Measurements from ENCODE around the gene POFUT2.

The POFUT2 gene

GRCh38 chr21:45327441-45328197, 39.9 kb upstream of the POFUT2 start:
- no peak overlapping the region for H3K4me3 ChIP-seq (IDR thresholded peaks at IDR 0.05; ENCODE audit: insufficient read depth, low read depth, low read length)
- H3K36me3 ChIP-seq (ENCODE audit: insufficient read depth): no peaks in the 10 kb centered on the region
- no peaks in the 10 kb centered on the region for H3K79me2 ChIP-seq (ENCODE audit: insufficient read depth, low read depth)
- H3K27ac ChIP-seq: no peak overlapping the region
- no peak overlapping the region for H3K4me2 ChIP-seq
- no peak for TF ChIP-seq CTCF (conservative IDR thresholded peaks at IDR 0.05; ENCODE audit: low read depth, low read length)
- H3K4me1 ChIP-seq (ENCODE audit: low read depth, poor library complexity, severe bottlenecking): no peaks in the 10 kb centered on the region
- no peak overlapping the region for H2AFZ ChIP-seq (ENCODE audit: low read depth)
- H3K27me3 ChIP-seq (ENCODE audit: insufficient read depth, low read depth): peaks cover 79% of the 10 kb centered on the region
- H4K20me1 ChIP-seq (ENCODE audit: insufficient read depth): no peaks in the 10 kb centered on the region
- no peak overlapping the region for H3K9ac ChIP-seq

- no peak overlapping the region for H3K4me3 ChIP-seq (IDR thresholded peaks at IDR 0.05; ENCODE audit: insufficient read depth, low read depth, low read length)
- no peaks in the 10 kb centered on the region for H3K79me2 ChIP-seq (ENCODE audit: insufficient read depth, low read depth)
- H3K27ac ChIP-seq: no peak overlapping the region
- no peak overlapping the region for H3K4me2 ChIP-seq
- H2AFZ ChIP-seq (ENCODE audit: low read depth): no peak overlapping the region
- no peak overlapping the region for H3K9ac ChIP-seq
- H3K36me3 ChIP-seq (ENCODE audit: insufficient read depth): no peaks in the 10 kb centered on the region
- H3K27me3 ChIP-seq (ENCODE audit: insufficient read depth, low read depth): peaks cover 80% of the 10 kb centered on the region
- TF ChIP-seq CTCF (conservative IDR thresholded peaks at IDR 0.05; ENCODE audit: low read depth, low read length): no peak
- no peaks in the 10 kb centered on the region for H3K4me1 ChIP-seq (ENCODE audit: low read depth, poor library complexity, severe bottlenecking)
- no peaks in the 10 kb centered on the region for H4K20me1 ChIP-seq (ENCODE audit: insufficient read depth)
Measured at GRCh38 chr21:45326891-45327440, 39.3 kb upstream of the POFUT2 start.

- H3K4me1 ChIP-seq (ENCODE audit: low read depth, poor library complexity, severe bottlenecking): no peaks in the 10 kb centered on the region
- no peak for TF ChIP-seq CTCF (conservative IDR thresholded peaks at IDR 0.05; ENCODE audit: low read depth, low read length)
Measured at GRCh38 chr21:45326169-45326851, 38.6 kb upstream of the POFUT2 start.

GRCh38 chr21:45325206-45326168, 37.8 kb upstream of the POFUT2 start:
- Histone ChIP-seq H3K27me3 (ENCODE audit: insufficient read depth, low read depth) (peaks cover 82% of the 10 kb centered on the region), H3K4me3 (IDR thresholded peaks at IDR 0.05; ENCODE audit: insufficient read depth, low read depth, low read length) (no peak overlapping the region), H3K4me1 (ENCODE audit: low read depth, poor library complexity, severe bottlenecking) (no peaks in the 10 kb centered on the region), H3K4me2 (no peak overlapping the region), H2AFZ (ENCODE audit: low read depth) (no peak overlapping the region), H3K9ac (no peak overlapping the region), H3K36me3 (ENCODE audit: insufficient read depth) (no peaks in the 10 kb centered on the region), H3K27ac (no peak overlapping the region), H3K79me2 (ENCODE audit: insufficient read depth, low read depth) (no peaks in the 10 kb centered on the region), H4K20me1 (ENCODE audit: insufficient read depth) (no peaks in the 10 kb centered on the region)
- TF ChIP-seq CTCF (conservative IDR thresholded peaks at IDR 0.05; ENCODE audit: low read depth, low read length): no peak

More at GRCh38 chr21:45326169-45326851, 38.6 kb upstream of the POFUT2 start:
- H2AFZ ChIP-seq (ENCODE audit: low read depth): no peak overlapping the region
- no peak overlapping the region for H3K27ac ChIP-seq
- H4K20me1 ChIP-seq (ENCODE audit: insufficient read depth): no peaks in the 10 kb centered on the region
- H3K36me3 ChIP-seq (ENCODE audit: insufficient read depth): no peaks in the 10 kb centered on the region
- H3K79me2 ChIP-seq (ENCODE audit: insufficient read depth, low read depth): no peaks in the 10 kb centered on the region
- no peak overlapping the region for H3K4me2 ChIP-seq
- no peak overlapping the region for H3K4me3 ChIP-seq (IDR thresholded peaks at IDR 0.05; ENCODE audit: insufficient read depth, low read depth, low read length)
- no peak overlapping the region for H3K9ac ChIP-seq
- H3K27me3 ChIP-seq (ENCODE audit: insufficient read depth, low read depth): peaks cover 82% of the 10 kb centered on the region
